CD14-positive monocyte (primary cell): Measurements from ENCODE around the gene OR52E8. TPM values are rescaled to one million over a fixed set of nuclear protein-coding genes. Genes with fewer than 3 reads are reported as not detected.
A peak's percentile ranks its signal among the peaks of the same experiment; 100 is the strongest.

Source experiments
- DNase-seq, 3 donors: peaks; one replicate each; pipeline ENCODE4 v3.0.0-alpha.2; 2011 to 2022
- H2AFZ ChIP-seq: 2 replicates; pipeline ENCODE4 v1.6.0; 2012; ENCODE audit warnings: mild to moderate bottlenecking, low read depth, low read length, inconsistent platforms; ENCODE audit not compliant: insufficient read depth, poor library complexity, severe bottlenecking
- H3K27ac ChIP-seq, 2 donors: 1 replicate in 1 of 2; 2 replicates in 1 of 2; pipeline ENCODE4 v1.5.1; 2012 to 2013; ENCODE audit warnings: low read length in 2 of 2, control low read depth in 1 of 2, inconsistent platforms in 1 of 2, low read depth in 1 of 2, mild to moderate bottlenecking in 1 of 2
- H3K27me3 ChIP-seq, 2 donors: one replicate each; pipeline versions ENCODE4 v1.6.0 to v1.6.1; 2011 to 2013; ENCODE audit warnings: low read length in 2 of 2; ENCODE audit not compliant: control insufficient read depth in 2 of 2, insufficient read depth in 2 of 2
- H3K36me3 ChIP-seq, 2 donors: replicated peaks in 1 of 2; 1 replicate in 1 of 2; 2 replicates in 1 of 2; pipeline versions ENCODE4 v1.5.1 to v1.6.1; 2012 to 2013; ENCODE audit warnings: low read length in 2 of 2, control low read depth in 1 of 2, inconsistent platforms in 1 of 2, mild to moderate bottlenecking in 1 of 2; ENCODE audit not compliant: insufficient read depth in 2 of 2, control insufficient read depth in 1 of 2
- H3K4me1 ChIP-seq, 2 donors: 1 replicate in 1 of 2; 2 replicates in 1 of 2; pipeline versions ENCODE4 v1.5.1 to v1.6.1; 2012 to 2013; ENCODE audit warnings: low read length in 2 of 2, control low read depth in 1 of 2, inconsistent platforms in 1 of 2, mild to moderate bottlenecking in 1 of 2, moderate library complexity in 1 of 2; ENCODE audit not compliant: insufficient read depth in 2 of 2, control insufficient read depth in 1 of 2
- H3K4me2 ChIP-seq: replicated peaks from 2 replicates; pipeline ENCODE3; 2012; ENCODE audit warnings: low read length, moderate library complexity, mild to moderate bottlenecking; ENCODE audit not compliant: poor library complexity, severe bottlenecking; ENCODE audit errors: extremely low read depth
- H3K4me3 ChIP-seq, 3 experiments: fragments of 200-600 bp in 1 of 3; sonication (generic) in 1 of 3; replicated peaks in 1 of 3; 1 replicate in 2 of 3; 2 replicates in 1 of 3; pipeline ENCODE4 v1.5.1; 2011 to 2013; ENCODE audit warnings: low read length in 3 of 3, mild to moderate bottlenecking in 3 of 3, control low read depth in 2 of 3, low read depth in 2 of 3, inconsistent platforms in 1 of 3, moderate library complexity in 1 of 3
- H3K79me2 ChIP-seq: 2 replicates; pipeline ENCODE4 v1.6.0; 2012; ENCODE audit warnings: mild to moderate bottlenecking, control low read depth, inconsistent platforms, low read length, moderate library complexity; ENCODE audit not compliant: insufficient read depth
- H3K9ac ChIP-seq: 2 replicates; pipeline ENCODE4 v1.6.0; 2017; ENCODE audit warnings: low read length, mild to moderate bottlenecking; ENCODE audit not compliant: insufficient read depth, poor library complexity, severe bottlenecking
- H3K9me3 ChIP-seq, 2 donors: replicated peaks in 1 of 2; 1 replicate in 1 of 2; 2 replicates in 1 of 2; pipeline versions ENCODE4 v1.5.1 to v1.6.1; 2012 to 2013; ENCODE audit warnings: low read length in 2 of 2, control low read depth in 1 of 2; ENCODE audit not compliant: control insufficient read depth in 1 of 2, insufficient read depth in 1 of 2
- H4K20me1 ChIP-seq: 2 replicates; pipeline ENCODE4 v1.6.0; 2012; ENCODE audit warnings: mild to moderate bottlenecking, low read length, control low read depth, moderate library complexity; ENCODE audit not compliant: insufficient read depth
- H3K27ac Mint-ChIP-seq, 7 donors: one replicate each; pipeline ENCODE4 v1.8.0; 2020; ENCODE audit warnings: mild to moderate bottlenecking in 7 of 7, mixed read lengths in 7 of 7, moderate library complexity in 6 of 7, inconsistent platforms in 2 of 7
- H3K27me3 Mint-ChIP-seq, 3 donors: one replicate each; pipeline ENCODE4 v1.8.0; 2021 to 2022; ENCODE audit warnings: low read depth in 3 of 3, mild to moderate bottlenecking in 3 of 3, mixed read lengths in 3 of 3, moderate library complexity in 3 of 3, inconsistent platforms in 1 of 3
- H3K36me3 Mint-ChIP-seq, 2 donors: one replicate each; pipeline ENCODE4 v1.8.0; 2020; ENCODE audit warnings: mixed read lengths in 2 of 2, inconsistent platforms in 1 of 2, mild to moderate bottlenecking in 1 of 2
- H3K4me1 Mint-ChIP-seq: one replicate; pipeline ENCODE4 v1.8.0; 2020; ENCODE audit warnings: mild to moderate bottlenecking, mixed read lengths
- H3K4me3 Mint-ChIP-seq, 2 donors: one replicate each; pipeline ENCODE4 v1.8.0; 2020; ENCODE audit warnings: mild to moderate bottlenecking in 2 of 2, mixed read lengths in 2 of 2, moderate library complexity in 1 of 2
- H3K9me3 Mint-ChIP-seq, 7 donors: one replicate each; pipeline ENCODE4 v1.8.0; 2020 to 2022; ENCODE audit warnings: mixed read lengths in 7 of 7, mild to moderate bottlenecking in 6 of 7, moderate library complexity in 6 of 7, inconsistent platforms in 2 of 7
- WGBS: methylation state at CpG from one replicate; pipeline ENCODE4 v1.1.5; 2013; ENCODE audit warnings: missing lambda C conversion rate; ENCODE audit not compliant: insufficient coverage; 5-methylcytosine and 5-hydroxymethylcytosine counted together
- intact Hi-C, 2 donors: fragments of 100-400 bp; cut with micrococcal nuclease; formaldehyde crosslinking; loops; one replicate each; pipeline versions ENCODE4 v1.15.0 to v1.15.1; 2023
- polyA plus RNA-seq, 3 donors: library from polyadenylated mRNA; depleted of rRNA in 1 of 3; unstranded in 2 of 3; stranded (reverse) in 1 of 3; fragments of 300-500 nt in 2 of 3; fragments of >200 nt in 1 of 3; fragmentation: Illumina TruSeq in 2 of 3; gene quantifications; 1 replicate in 2 of 3; 2 replicates in 1 of 3; pipeline ENCODE4 v1.2.3, GENCODE V29; 2012 to 2021
- TF ChIP-seq, protein P1 (sequence below): fragments of 200-600 bp; IDR thresholded peaks from one replicate; pipeline ENCODE4 v1.8.0; 2022; ENCODE audit warnings: antibody characterized with exemption, mild to moderate bottlenecking

OR52E8 gene
- polyA plus RNA-seq, 3 donors: not detected

DNA sequence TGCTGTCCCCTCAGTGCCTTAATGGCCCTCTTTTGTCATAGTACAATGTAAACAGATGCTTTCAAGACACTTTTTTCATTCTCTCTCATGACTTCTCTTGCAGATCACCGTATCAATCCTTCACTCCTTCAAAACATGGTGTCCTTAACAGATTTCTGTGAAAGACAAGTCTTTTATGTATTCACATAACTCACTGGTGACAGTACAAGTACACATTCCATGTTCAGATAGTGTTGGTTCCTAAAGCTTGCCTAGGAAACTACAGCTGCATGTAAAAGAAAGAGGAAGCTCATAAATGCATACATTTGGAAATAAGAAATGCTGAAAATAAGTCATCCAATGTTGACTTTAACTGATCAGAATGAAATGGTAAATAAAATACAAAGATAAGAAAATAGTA lies 10.8 kb downstream of the OR52E8 start:
- H3K27me3 ChIP-seq: no peaks in the 10 kb centered on the region
- no peaks in the 10 kb centered on the region for H3K4me1 ChIP-seq
- no peaks in the 10 kb centered on the region for H3K79me2 ChIP-seq
- H3K27me3 Mint-ChIP-seq: peaks cover 0 to 2% (median 0%) of the 10 kb centered on the region in 3 donors
- H3K4me1 Mint-ChIP-seq: no peaks in the 10 kb centered on the region
- H2AFZ ChIP-seq: no peak overlapping the region
- no peaks in the 10 kb centered on the region for H3K9me3 Mint-ChIP-seq
- no peak overlapping the region for H3K4me3 Mint-ChIP-seq
- no peak overlapping the region for H3K27ac ChIP-seq
- H3K27ac Mint-ChIP-seq: no peak overlapping the region
- intact Hi-C loops: no loop called here
- no peak for DNase-seq
- H3K4me2 ChIP-seq: no peak overlapping the region
- TF ChIP-seq, protein P1, sequence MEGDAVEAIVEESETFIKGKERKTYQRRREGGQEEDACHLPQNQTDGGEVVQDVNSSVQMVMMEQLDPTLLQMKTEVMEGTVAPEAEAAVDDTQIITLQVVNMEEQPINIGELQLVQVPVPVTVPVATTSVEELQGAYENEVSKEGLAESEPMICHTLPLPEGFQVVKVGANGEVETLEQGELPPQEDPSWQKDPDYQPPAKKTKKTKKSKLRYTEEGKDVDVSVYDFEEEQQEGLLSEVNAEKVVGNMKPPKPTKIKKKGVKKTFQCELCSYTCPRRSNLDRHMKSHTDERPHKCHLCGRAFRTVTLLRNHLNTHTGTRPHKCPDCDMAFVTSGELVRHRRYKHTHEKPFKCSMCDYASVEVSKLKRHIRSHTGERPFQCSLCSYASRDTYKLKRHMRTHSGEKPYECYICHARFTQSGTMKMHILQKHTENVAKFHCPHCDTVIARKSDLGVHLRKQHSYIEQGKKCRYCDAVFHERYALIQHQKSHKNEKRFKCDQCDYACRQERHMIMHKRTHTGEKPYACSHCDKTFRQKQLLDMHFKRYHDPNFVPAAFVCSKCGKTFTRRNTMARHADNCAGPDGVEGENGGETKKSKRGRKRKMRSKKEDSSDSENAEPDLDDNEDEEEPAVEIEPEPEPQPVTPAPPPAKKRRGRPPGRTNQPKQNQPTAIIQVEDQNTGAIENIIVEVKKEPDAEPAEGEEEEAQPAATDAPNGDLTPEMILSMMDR: no peak
- no peaks in the 10 kb centered on the region for H3K36me3 Mint-ChIP-seq
- H4K20me1 ChIP-seq: no peaks in the 10 kb centered on the region
- WGBS: no CpG with 5 or more reads among the region's 1 CpG
- no peaks in the 10 kb centered on the region for H3K36me3 ChIP-seq
- no peak overlapping the region for H3K9ac ChIP-seq
- no peak overlapping the region for H3K4me3 ChIP-seq
- no peaks in the 10 kb centered on the region for H3K9me3 ChIP-seq

DNA sequence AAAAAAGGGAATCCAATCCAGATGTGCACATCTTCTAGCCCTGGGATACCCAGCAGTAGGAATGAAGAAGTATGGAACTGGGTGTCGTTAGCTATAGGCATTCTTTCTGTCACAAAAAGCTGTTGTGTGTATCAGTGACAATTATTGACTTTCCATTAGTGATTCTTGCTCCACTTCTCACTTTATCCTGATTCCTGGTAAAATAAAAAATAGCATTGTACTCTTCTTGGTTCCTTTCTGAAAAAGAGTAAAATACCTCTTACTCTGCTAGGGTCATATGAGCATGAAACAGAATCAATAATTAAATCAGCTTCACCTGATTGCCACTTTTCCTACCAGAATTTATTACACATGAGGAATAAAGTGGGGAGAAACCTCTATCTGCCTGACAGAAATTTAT lies 15.7 kb downstream of the OR52E8 start, which contains the start of gene OR52E6:
OR52E6 (minus strand) TSS at position 101 of the 400 bp plus-strand sequence; CDS start at position 101, 0 bp downstream.
- no peaks in the 10 kb centered on the region for H3K36me3 ChIP-seq
- WGBS: no CpG with 5 or more reads among the region's 1 CpG
- no peaks in the 10 kb centered on the region for H3K79me2 ChIP-seq
- TF ChIP-seq, protein P1: no peak
- intact Hi-C loops: no loop called here
- no peaks in the 10 kb centered on the region for H4K20me1 ChIP-seq
- Mint-ChIP-seq H3K27ac (peak within 1 kb of the TSS in 1 of 7 donors; percentile 80), H3K27me3 (no peaks in the 10 kb centered on the region), H3K36me3 (no peaks in the 10 kb centered on the region), H3K4me1 (no peaks in the 10 kb centered on the region), H3K4me3 (no peak within 1 kb of the TSS), H3K9me3 (peaks cover 0 to 9% (median 2%) of the 10 kb centered on the region in 7 donors)
- no peak within 1 kb of the TSS for H3K4me2 ChIP-seq
- H3K9me3 ChIP-seq: no peaks in the 10 kb centered on the region
- H3K4me1 ChIP-seq: no peaks in the 10 kb centered on the region
- H3K4me3 ChIP-seq: no peak within 1 kb of the TSS
- DNase-seq: no peak
- H3K27me3 ChIP-seq: no peaks in the 10 kb centered on the region
- H2AFZ ChIP-seq: no peak within 1 kb of the TSS
- no peak within 1 kb of the TSS for H3K9ac ChIP-seq
- H3K27ac ChIP-seq: no peak within 1 kb of the TSS
